ENCODE results near the gene IGSF10.

Gene IGSF10

GRCh38 chr3:151412989-151413388 lies 47.9 kb downstream of the IGSF10 start:
- no peak for DNase-seq

Measured in stimulated activated naive CD4-positive, alpha-beta T cell (primary cell).